SJSA1 (cell line): ENCODE data around the gene KCNQ1OT1. TPM values are rescaled to one million over a fixed set of nuclear protein-coding genes. Genes with fewer than 3 reads are reported as not detected.
"Not testable (repeated sequence)": the region's sequence is repeated elsewhere in the genome, so short reads cannot be mapped to it uniquely, and the experiment has no call there.

Experiments used
- DNase-seq, 2 experiments: peaks; one replicate each; pipeline ENCODE4 v3.0.0-alpha.2; 2015 to 2020; ENCODE audit warnings: low spot score in 2 of 2, low read depth in 1 of 2
- H3K27ac ChIP-seq: fragments of 250-450 bp; sonication (Bioruptor Pico); 2 replicates; pipeline ENCODE4 v1.5.1; 2020; ENCODE audit warnings: mild to moderate bottlenecking, moderate library complexity
- H3K27me3 ChIP-seq: fragments of 250-450 bp; sonication (Bioruptor Pico); replicated peaks from 2 replicates; pipeline ENCODE4 v1.5.1; 2020; ENCODE audit warnings: mild to moderate bottlenecking, moderate library complexity
- H3K36me3 ChIP-seq: fragments of 250-450 bp; sonication (Bioruptor Pico); 2 replicates; pipeline ENCODE4 v1.5.1; 2020; ENCODE audit warnings: mild to moderate bottlenecking
- H3K4me1 ChIP-seq: fragments of 250-450 bp; sonication (Bioruptor Pico); replicated peaks from 2 replicates; pipeline ENCODE4 v1.6.1; 2021; ENCODE audit warnings: mild to moderate bottlenecking
- H3K4me3 ChIP-seq: fragments of 250-450 bp; sonication (Bioruptor Pico); 2 replicates; pipeline ENCODE4 v1.5.1; 2020; ENCODE audit warnings: mild to moderate bottlenecking
- H3K9me3 ChIP-seq: fragments of 250-450 bp; sonication (Bioruptor Pico); replicated peaks from 2 replicates; pipeline ENCODE4 v1.5.1; 2020; ENCODE audit warnings: mild to moderate bottlenecking
- total RNA-seq: library from RNA; depleted of rRNA; stranded (reverse); fragments of >200 nt; shearing (Covaris generic); gene quantifications from 2 replicates; pipeline ENCODE4 v1.2.3, GENCODE V29; 2014

KCNQ1OT1 gene
- total RNA-seq, 1 experiment from 2014 or later, result 2.1 TPM

GRCh38 chr11:2644844-2645778 is 54.7 kb downstream of the KCNQ1OT1 start:
- Histone ChIP-seq H3K4me1 (no peaks in the 10 kb centered on the region), H3K27me3 (no peaks in the 10 kb centered on the region), H3K36me3 (no peaks in the 10 kb centered on the region), H3K27ac (no peak overlapping the region), H3K9me3 (peaks cover 58% of the 10 kb centered on the region), H3K4me3 (no peak overlapping the region)
- no peak for DNase-seq

GRCh38 chr11:2643746-2644145 is 56.0 kb downstream of the KCNQ1OT1 start:
- no peak for DNase-seq
- peaks cover 51% of the 10 kb centered on the region for H3K9me3 ChIP-seq
- H3K36me3 ChIP-seq, result no peaks in the 10 kb centered on the region
- H3K27me3 ChIP-seq, result no peaks in the 10 kb centered on the region
- no peak overlapping the region for H3K27ac ChIP-seq
- H3K4me1 ChIP-seq, result no peaks in the 10 kb centered on the region
- no peak overlapping the region for H3K4me3 ChIP-seq

- no peak for DNase-seq
- Histone ChIP-seq H3K4me1 (no peaks in the 10 kb centered on the region), H3K4me3 (no peak overlapping the region), H3K27me3 (no peaks in the 10 kb centered on the region), H3K36me3 (no peaks in the 10 kb centered on the region), H3K9me3 (peaks cover 43% of the 10 kb centered on the region), H3K27ac (no peak overlapping the region)
These were observed 58.2 kb downstream of the KCNQ1OT1 start for GRCh38 chr11:2641623-2642022.

- H3K4me1 ChIP-seq, DNase-seq, H3K36me3 ChIP-seq, H3K27ac ChIP-seq, H3K27me3 ChIP-seq, H3K4me3 ChIP-seq: not testable (repeated sequence)
- H3K9me3 ChIP-seq, result peaks cover 24% of the 10 kb centered on the region
These were observed 60.0 kb downstream of the KCNQ1OT1 start for GRCh38 chr11:2639763-2640162.

- Histone ChIP-seq H3K27me3 (no peaks in the 10 kb centered on the region), H3K4me3 (no peak overlapping the region), H3K4me1 (no peaks in the 10 kb centered on the region), H3K36me3 (no peaks in the 10 kb centered on the region), H3K27ac (no peak overlapping the region), H3K9me3 (peaks cover 36% of the 10 kb centered on the region)
- DNase-seq, result no peak
These were observed 68.6 kb downstream of the KCNQ1OT1 start for GRCh38 chr11:2631161-2631560.

GRCh38 chr11:2630679-2631078 is 69.1 kb downstream of the KCNQ1OT1 start:
- Histone ChIP-seq H3K4me1 (no peaks in the 10 kb centered on the region), H3K4me3 (no peak overlapping the region), H3K36me3 (no peaks in the 10 kb centered on the region), H3K27me3 (no peaks in the 10 kb centered on the region), H3K27ac (no peak overlapping the region), H3K9me3 (peaks cover 36% of the 10 kb centered on the region)
- no peak for DNase-seq

GRCh38 chr11:2625183-2625582 is 74.6 kb downstream of the KCNQ1OT1 start:
- H3K4me1 ChIP-seq, result peaks cover 3% of the 10 kb centered on the region; the same call in 1 of the 2 replicates
- H3K36me3 ChIP-seq, result no peaks in the 10 kb centered on the region
- peaks cover 9% of the 10 kb centered on the region; the same call in 1 of the 2 replicates for H3K9me3 ChIP-seq
- H3K27me3 ChIP-seq, result no peaks in the 10 kb centered on the region
- H3K27ac ChIP-seq, result no peak overlapping the region
- DNase-seq, result peak; percentile 62 to 66
- H3K4me3 ChIP-seq, result no peak overlapping the region

- no peak for DNase-seq
- no peaks in the 10 kb centered on the region for H3K27me3 ChIP-seq
- H3K36me3 ChIP-seq, result no peaks in the 10 kb centered on the region
- peaks cover 3% of the 10 kb centered on the region; the same call in 1 of the 2 replicates for H3K4me1 ChIP-seq
- no peak overlapping the region for H3K27ac ChIP-seq
- H3K9me3 ChIP-seq, result no peaks in the 10 kb centered on the region
- no peak overlapping the region for H3K4me3 ChIP-seq
These were observed 77.9 kb downstream of the KCNQ1OT1 start for GRCh38 chr11:2621894-2622293.

GRCh38 chr11:2612884-2613571 is 86.8 kb downstream of the KCNQ1OT1 start:
- no peaks in the 10 kb centered on the region for H3K9me3 ChIP-seq
- DNase-seq, result peak in 1 of 2 experiments; percentile 56
- H3K4me3 ChIP-seq, result no peak overlapping the region
- H3K27ac ChIP-seq, result no peak overlapping the region
- no peaks in the 10 kb centered on the region for H3K27me3 ChIP-seq
- peaks cover 7% of the 10 kb centered on the region for H3K4me1 ChIP-seq
- no peaks in the 10 kb centered on the region for H3K36me3 ChIP-seq

GRCh38 chr11:2609345-2609744 is 90.4 kb downstream of the KCNQ1OT1 start:
- Histone ChIP-seq H3K27ac (no peak overlapping the region), H3K4me1 (peaks cover 7% of the 10 kb centered on the region), H3K27me3 (no peaks in the 10 kb centered on the region), H3K36me3 (no peaks in the 10 kb centered on the region), H3K4me3 (no peak overlapping the region), H3K9me3 (no peaks in the 10 kb centered on the region)
- DNase-seq, result no peak

GRCh38 chr11:2599561-2600189 is 100.1 kb downstream of the KCNQ1OT1 start:
- H3K4me1 ChIP-seq, result no peaks in the 10 kb centered on the region
- no peaks in the 10 kb centered on the region for H3K36me3 ChIP-seq
- DNase-seq, result no peak
- no peak overlapping the region for H3K4me3 ChIP-seq
- no peak overlapping the region for H3K27ac ChIP-seq
- H3K27me3 ChIP-seq, result peaks cover 4% of the 10 kb centered on the region
- H3K9me3 ChIP-seq, result no peaks in the 10 kb centered on the region

GRCh38 chr11:2595204-2595603 is 104.6 kb downstream of the KCNQ1OT1 start:
- Histone ChIP-seq H3K9me3 (no peaks in the 10 kb centered on the region), H3K27ac (no peak overlapping the region), H3K4me3 (no peak overlapping the region), H3K36me3 (no peaks in the 10 kb centered on the region), H3K4me1 (no peaks in the 10 kb centered on the region), H3K27me3 (peaks cover 8% of the 10 kb centered on the region)
- no peak for DNase-seq

GRCh38 chr11:2594267-2594666 is 105.5 kb downstream of the KCNQ1OT1 start:
- peaks cover 8% of the 10 kb centered on the region for H3K27me3 ChIP-seq
- H3K9me3 ChIP-seq, result 0 out of 2 replicates have a peak, but pooled peaks cover 2% of the 10 kb centered on the region

More at GRCh38 chr11:2594267-2594666, 105.5 kb downstream of the KCNQ1OT1 start:
- Histone ChIP-seq H3K4me1 (no peaks in the 10 kb centered on the region), H3K27ac (no peak overlapping the region), H3K4me3 (no peak overlapping the region), H3K36me3 (no peaks in the 10 kb centered on the region)
- no peak for DNase-seq
